Activated CD4-positive, alpha-beta T cell treated with anti-CD3 and anti-CD28 coated beads for 36 hours (primary cell): Measurements from ENCODE around the gene NRIP1. TPM values are rescaled to one million over a fixed set of nuclear protein-coding genes. Genes with fewer than 3 reads are reported as not detected.

Experiments used
- ATAC-seq: fragments of 200-7000 bp; cut with Tn5 transposase; one replicate; pipeline ENCODE4 v1.10.0; 2021; ENCODE audit warnings: mild to moderate bottlenecking, moderate library complexity
- CTCF ChIA-PET: fragments of 350-600 bp; sonication (Branson Sonifier 250); formaldehyde crosslinking; loops from one replicate; lab custom pipeline; 2021; ENCODE audit warnings: antibody characterized with exemption; lab: Charles Lee
- POLR2A ChIA-PET: fragments of 350-600 bp; sonication (Branson Sonifier 250); formaldehyde crosslinking; loops from one replicate; lab custom pipeline; 2021; ENCODE audit warnings: antibody characterized with exemption, inconsistent platforms; lab: Charles Lee
- DNase-seq: peaks from one replicate; pipeline ENCODE4 v3.0.0-alpha.2; 2020
- H3K27ac Mint-ChIP-seq: one replicate; pipeline ENCODE4 v1.8.0; 2021; ENCODE audit warnings: mixed read lengths
- H3K27me3 Mint-ChIP-seq: one replicate; pipeline ENCODE4 v1.8.0; 2021; ENCODE audit warnings: mixed read lengths
- H3K36me3 Mint-ChIP-seq: one replicate; pipeline ENCODE4 v1.8.0; 2021; ENCODE audit warnings: low read depth, mixed read lengths
- H3K4me1 Mint-ChIP-seq: one replicate; pipeline ENCODE4 v1.8.0; 2021; ENCODE audit warnings: mixed read lengths
- H3K4me3 Mint-ChIP-seq: one replicate; pipeline ENCODE4 v1.8.0; 2021; ENCODE audit warnings: mild to moderate bottlenecking, moderate library complexity, mixed read lengths
- H3K9me3 Mint-ChIP-seq: one replicate; pipeline ENCODE4 v1.8.0; 2021; ENCODE audit warnings: low read depth, mixed read lengths
- intact Hi-C, 2 experiments: fragments of 100-400 bp; cut with DNase I in 1 of 2; cut with micrococcal nuclease in 1 of 2; formaldehyde crosslinking; loops; one replicate each; pipeline versions ENCODE4 v1.14.2 to v1.15.1; 2022 to 2024; cut with DNase I, micrococcal nuclease
- total RNA-seq, 2 experiments: library from RNA; stranded (reverse); gene quantifications; one replicate each; pipeline ENCODE4 v1.2.3, GENCODE V29; 2021

NRIP1 gene
- total RNA-seq, 2 experiments from 2014 or later, result 7.3 to 7.7 TPM

DNA sequence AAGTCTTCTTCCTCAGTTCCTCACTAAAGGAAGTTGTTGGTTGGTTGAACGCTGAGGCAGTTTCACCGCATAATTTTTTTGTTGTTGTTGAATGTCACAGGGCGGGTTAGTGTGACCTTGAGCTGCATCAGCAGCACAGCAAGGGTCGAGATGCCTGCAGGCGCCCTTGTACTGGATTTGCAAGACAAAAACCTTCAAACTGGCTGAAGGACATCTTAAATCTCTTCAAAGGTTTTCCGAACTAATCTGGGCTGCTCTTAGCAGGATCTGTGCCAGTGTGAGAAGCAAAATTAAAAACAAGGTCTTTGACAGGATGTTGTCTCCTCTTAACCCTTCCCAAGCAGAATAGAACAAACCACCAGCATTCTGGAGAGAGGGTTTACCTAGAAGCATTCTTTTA lies 59.4 kb downstream of the NRIP1 start:
- POLR2A ChIA-PET, result no interaction called here
- ATAC-seq (peak; percentile 59), DNase-seq (peak; percentile 24)
- peaks cover 12% of the 10 kb centered on the region for H3K36me3 Mint-ChIP-seq
- peak overlapping the region; percentile 80 for H3K27ac Mint-ChIP-seq
- peaks cover 58% of the 10 kb centered on the region for H3K4me1 Mint-ChIP-seq
- CTCF ChIA-PET, result interaction anchor here (0.9 kb wide), 1 partner anchor 43 kb away, joined by 4 read pairs; no protein-coding TSS in a partner anchor
- peak overlapping the region; percentile 62 for H3K4me3 Mint-ChIP-seq
- H3K9me3 Mint-ChIP-seq, result peaks cover 5% of the 10 kb centered on the region
- no peaks in the 10 kb centered on the region for H3K27me3 Mint-ChIP-seq
- intact Hi-C loops, result no loop called here

DNA sequence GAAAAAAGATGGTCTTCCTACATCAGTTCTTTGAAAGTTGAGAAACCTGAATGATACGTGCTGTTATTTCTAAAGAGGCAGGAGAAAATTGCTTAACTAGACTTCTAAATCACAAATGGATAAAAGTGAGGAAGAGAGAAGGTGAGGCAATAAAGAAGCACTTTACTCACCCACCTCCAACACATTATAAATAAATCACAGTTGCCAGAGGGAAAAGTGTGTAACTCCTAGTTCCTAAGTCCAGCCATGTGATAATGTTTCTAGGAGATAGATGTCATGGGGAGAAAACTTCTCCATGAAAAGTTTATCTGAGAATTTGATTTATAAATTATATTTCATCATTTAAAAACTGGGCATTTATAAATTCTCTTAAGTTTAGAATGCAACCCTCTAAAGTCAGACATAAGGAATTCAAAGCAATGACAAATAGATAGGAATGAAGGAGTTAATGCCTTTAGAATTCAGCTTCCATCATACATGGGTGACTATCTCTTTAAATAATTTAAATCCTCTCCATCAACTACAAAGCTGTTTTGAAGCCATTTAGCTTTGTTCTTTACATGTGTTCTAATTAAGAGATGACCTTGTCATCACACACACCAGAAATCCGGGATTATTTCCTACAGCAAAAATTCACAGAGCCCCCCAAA lies 60.0 kb downstream of the NRIP1 start:
- ATAC-seq (no peak), DNase-seq (no peak)
- H3K4me1 Mint-ChIP-seq, result peaks cover 59% of the 10 kb centered on the region
- CTCF ChIA-PET, result interaction anchor here (0.9 kb wide), 1 partner anchor 43 kb away, joined by 4 read pairs; no protein-coding TSS in a partner anchor
- intact Hi-C loops, result no loop called here
- H3K36me3 Mint-ChIP-seq, result peaks cover 12% of the 10 kb centered on the region
- H3K4me3 Mint-ChIP-seq, result peak overlapping the region; percentile 62
- H3K27ac Mint-ChIP-seq, result peak overlapping the region; percentile 80
- POLR2A ChIA-PET, result no interaction called here
- no peaks in the 10 kb centered on the region for H3K27me3 Mint-ChIP-seq
- H3K9me3 Mint-ChIP-seq, result peaks cover 5% of the 10 kb centered on the region

DNA sequence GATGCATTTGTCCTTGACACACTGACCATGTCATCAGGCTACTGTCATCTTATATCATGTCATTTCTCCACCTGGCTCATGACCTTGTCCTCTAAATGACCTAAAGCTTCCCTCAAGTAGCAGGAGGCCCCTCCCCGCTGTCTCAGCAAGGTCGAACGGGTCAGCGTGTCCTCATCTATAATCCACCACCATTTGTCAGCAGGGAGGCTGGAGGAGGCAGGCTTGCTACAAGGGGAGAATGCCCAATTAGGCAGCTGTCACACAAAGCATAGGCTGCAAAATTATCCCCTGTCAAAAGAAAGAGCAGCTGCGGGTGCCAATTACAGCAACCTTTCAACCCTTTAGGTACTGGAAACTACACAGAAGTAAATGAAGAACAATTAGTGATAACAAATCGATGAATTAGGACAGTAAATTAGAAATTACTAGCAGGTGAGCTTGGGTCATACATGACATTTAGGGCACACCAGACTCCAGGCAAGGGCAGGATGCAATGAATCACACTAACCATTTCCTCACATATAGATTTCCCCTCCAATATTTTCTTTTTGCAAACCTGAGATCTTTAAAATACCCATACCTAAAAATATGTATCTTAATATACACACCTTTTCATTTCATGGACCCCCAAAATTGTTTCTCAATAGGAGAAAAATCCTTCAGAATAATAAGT lies 61.2 kb downstream of the NRIP1 start:
- ChIA-PET POLR2A (interaction anchor here (1.1 kb wide), 1 partner anchor 48 kb away, joined by 4 read pairs; no protein-coding TSS in a partner anchor), CTCF (interaction anchor here (0.6 kb wide), 1 partner anchor 719 kb away, joined by 3 read pairs; no protein-coding TSS in a partner anchor)
- H3K9me3 Mint-ChIP-seq, result peaks cover 5% of the 10 kb centered on the region
- intact Hi-C loops, result no loop called here
- peaks cover 10% of the 10 kb centered on the region for H3K36me3 Mint-ChIP-seq
- no peak for DNase-seq
- H3K27ac Mint-ChIP-seq, result peak overlapping the region; percentile 40
- peaks cover 54% of the 10 kb centered on the region for H3K4me1 Mint-ChIP-seq
- H3K27me3 Mint-ChIP-seq, result no peaks in the 10 kb centered on the region
- H3K4me3 Mint-ChIP-seq, result no peak overlapping the region
- no peak for ATAC-seq

- POLR2A ChIA-PET, result interaction anchor here (1.1 kb wide), 1 partner anchor 50 kb away, joined by 4 read pairs; no protein-coding TSS in a partner anchor
- no peak for DNase-seq
- peak; percentile 48 for ATAC-seq
- H3K4me1 Mint-ChIP-seq, result peaks cover 50% of the 10 kb centered on the region
- intact Hi-C loops, result no loop called here
- H3K4me3 Mint-ChIP-seq, result no peak overlapping the region
- no peaks in the 10 kb centered on the region for H3K27me3 Mint-ChIP-seq
- H3K36me3 Mint-ChIP-seq, result peaks cover 2% of the 10 kb centered on the region
- CTCF ChIA-PET, result no interaction called here
- no peak overlapping the region for H3K27ac Mint-ChIP-seq
- no peaks in the 10 kb centered on the region for H3K9me3 Mint-ChIP-seq
These were observed 62.8 kb downstream of the NRIP1 start for GRCh38 chr21:15001857-15002606.

- Mint-ChIP-seq H3K4me1 (peaks cover 45% of the 10 kb centered on the region), H3K27ac (no peak overlapping the region), H3K36me3 (no peaks in the 10 kb centered on the region), H3K9me3 (no peaks in the 10 kb centered on the region), H3K4me3 (no peak overlapping the region), H3K27me3 (no peaks in the 10 kb centered on the region)
- ChIA-PET CTCF (no interaction called here), POLR2A (no interaction called here)
- intact Hi-C loops, result no loop called here
- DNase-seq, result no peak
- ATAC-seq, result no peak
These were observed 63.7 kb downstream of the NRIP1 start for GRCh38 chr21:15001113-15001512.

DNA sequence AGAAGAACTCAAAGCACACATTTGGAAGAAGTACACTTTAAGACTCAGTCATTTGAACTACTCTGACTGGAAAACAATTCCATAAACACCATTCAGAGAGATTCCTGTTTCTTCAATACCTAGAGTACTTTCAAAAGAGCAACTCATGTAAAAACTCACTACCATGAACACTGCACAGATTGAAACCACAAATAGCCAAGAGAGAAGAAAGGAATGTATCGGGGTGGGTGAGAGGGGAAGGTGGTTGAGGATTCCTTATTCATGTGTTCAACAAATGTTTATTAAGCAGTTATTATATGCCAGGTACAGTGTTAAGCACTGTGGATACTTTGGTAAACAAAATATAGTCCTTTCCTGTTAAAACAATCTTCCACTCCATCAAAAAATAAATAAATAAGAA lies 64.7 kb downstream of the NRIP1 start:
- Mint-ChIP-seq H3K4me3 (no peak overlapping the region), H3K4me1 (peaks cover 37% of the 10 kb centered on the region), H3K36me3 (no peaks in the 10 kb centered on the region), H3K9me3 (no peaks in the 10 kb centered on the region), H3K27ac (no peak overlapping the region), H3K27me3 (no peaks in the 10 kb centered on the region)
- DNase-seq (no peak), ATAC-seq (no peak)
- ChIA-PET POLR2A (no interaction called here), CTCF (no interaction called here)
- intact Hi-C loops, result no loop called here

- no peaks in the 10 kb centered on the region for H3K9me3 Mint-ChIP-seq
- DNase-seq (no peak), ATAC-seq (no peak)
- H3K4me1 Mint-ChIP-seq, result peaks cover 29% of the 10 kb centered on the region
- no peak overlapping the region for H3K27ac Mint-ChIP-seq
- no peaks in the 10 kb centered on the region for H3K36me3 Mint-ChIP-seq
- intact Hi-C loops, result no loop called here
- ChIA-PET POLR2A (no interaction called here), CTCF (interaction anchor here (0.9 to 1.1 kb wide), 2 partner anchors 8 to 48 kb away, joined by 3 read pairs; no protein-coding TSS in a partner anchor)
- no peaks in the 10 kb centered on the region for H3K27me3 Mint-ChIP-seq
- no peak overlapping the region for H3K4me3 Mint-ChIP-seq
These were observed 66.0 kb downstream of the NRIP1 start for GRCh38 chr21:14998784-14999183.

DNA sequence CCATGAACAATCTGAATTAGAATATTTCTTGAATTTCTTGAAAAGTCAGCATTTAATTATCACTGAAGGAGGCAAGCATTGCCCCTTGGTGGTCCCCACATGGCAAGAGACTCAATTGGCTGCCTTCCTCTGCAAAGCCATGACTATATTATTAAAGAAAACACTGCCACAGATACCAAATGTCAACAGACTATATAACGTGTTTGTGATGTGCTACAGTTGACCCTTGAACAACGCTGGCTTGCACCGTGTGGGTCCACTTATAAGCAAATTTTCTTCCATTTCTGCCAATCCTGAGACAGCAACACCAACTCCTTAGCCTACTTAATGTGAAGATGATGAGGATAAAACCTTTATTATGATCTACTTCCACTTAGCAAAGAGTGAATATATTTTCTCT lies 66.5 kb downstream of the NRIP1 start:
- ChIA-PET POLR2A (no interaction called here), CTCF (interaction anchor here (0.9 to 1.5 kb wide), 3 partner anchors 7 to 48 kb away, joined by 3 to 4 read pairs (median 3); no protein-coding TSS in a partner anchor)
- Mint-ChIP-seq H3K27ac (no peak overlapping the region), H3K4me1 (peaks cover 24% of the 10 kb centered on the region), H3K27me3 (no peaks in the 10 kb centered on the region), H3K36me3 (no peaks in the 10 kb centered on the region), H3K4me3 (no peak overlapping the region), H3K9me3 (no peaks in the 10 kb centered on the region)
- no peak for DNase-seq
- intact Hi-C loops, result no loop called here
- no peak for ATAC-seq

- DNase-seq (no peak), ATAC-seq (no peak)
- H3K36me3 Mint-ChIP-seq, result peaks cover 2% of the 10 kb centered on the region
- no peaks in the 10 kb centered on the region for H3K27me3 Mint-ChIP-seq
- no peak overlapping the region for H3K27ac Mint-ChIP-seq
- CTCF ChIA-PET, result no interaction called here
- peaks cover 23% of the 10 kb centered on the region for H3K4me1 Mint-ChIP-seq
- intact Hi-C loops, result no loop called here
- POLR2A ChIA-PET, result no interaction called here
- H3K4me3 Mint-ChIP-seq, result no peak overlapping the region
- no peaks in the 10 kb centered on the region for H3K9me3 Mint-ChIP-seq
These were observed 68.9 kb downstream of the NRIP1 start for GRCh38 chr21:14995695-14996490.

DNA sequence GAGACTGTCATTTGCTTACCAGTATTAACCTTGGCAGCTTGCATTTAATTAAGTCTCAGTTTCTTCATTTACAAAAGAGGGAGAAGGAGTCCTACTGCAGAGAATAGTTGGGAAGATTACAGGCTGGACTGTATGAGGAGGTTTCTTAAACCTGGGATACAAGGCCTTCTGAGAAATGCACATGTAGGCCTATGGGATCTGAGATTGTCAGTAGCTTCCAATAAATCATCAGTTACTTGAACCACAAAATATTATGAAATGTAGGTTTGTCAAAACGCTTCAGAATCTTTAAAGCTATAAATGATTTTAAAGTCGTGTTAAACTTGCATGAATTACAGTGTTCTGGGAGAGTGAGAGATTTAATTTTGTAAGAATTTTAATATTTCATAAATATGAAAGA lies 69.6 kb downstream of the NRIP1 start:
- ChIA-PET POLR2A (no interaction called here), CTCF (interaction anchor here (0.6 kb wide), 1 partner anchor 86 kb away, joined by 3 read pairs; no protein-coding TSS in a partner anchor)
- H3K27me3 Mint-ChIP-seq, result no peaks in the 10 kb centered on the region
- intact Hi-C loops, result no loop called here
- H3K9me3 Mint-ChIP-seq, result no peaks in the 10 kb centered on the region
- peaks cover 26% of the 10 kb centered on the region for H3K4me1 Mint-ChIP-seq
- DNase-seq (no peak), ATAC-seq (no peak)
- peaks cover 5% of the 10 kb centered on the region for H3K36me3 Mint-ChIP-seq
- H3K4me3 Mint-ChIP-seq, result no peak overlapping the region
- no peak overlapping the region for H3K27ac Mint-ChIP-seq

DNA sequence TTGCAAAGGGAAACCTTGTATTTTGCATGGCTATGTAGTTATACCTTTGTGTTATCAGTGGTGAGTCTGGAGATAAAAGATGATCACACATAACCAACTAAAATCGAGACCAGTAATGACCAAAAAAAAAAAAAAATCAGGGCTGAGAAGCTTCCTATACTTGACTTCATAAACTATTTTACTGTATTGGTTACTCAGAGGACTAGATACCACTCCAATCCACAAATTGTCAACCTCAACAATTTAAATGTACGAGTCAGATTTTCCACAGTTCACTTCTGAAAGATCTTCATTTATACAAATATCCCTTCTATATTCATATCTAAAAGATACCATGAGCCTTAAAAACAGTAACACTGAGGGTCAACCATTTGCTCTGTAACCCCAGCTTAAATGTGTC lies 71.7 kb downstream of the NRIP1 start:
- POLR2A ChIA-PET, result no interaction called here
- no peak overlapping the region for H3K4me3 Mint-ChIP-seq
- intact Hi-C loops, result no loop called here
- peaks cover 26% of the 10 kb centered on the region for H3K4me1 Mint-ChIP-seq
- no peaks in the 10 kb centered on the region for H3K27me3 Mint-ChIP-seq
- CTCF ChIA-PET, result interaction anchor here (0.7 kb wide), 1 partner anchor 14 kb away, joined by 3 read pairs; no protein-coding TSS in a partner anchor
- no peaks in the 10 kb centered on the region for H3K9me3 Mint-ChIP-seq
- H3K27ac Mint-ChIP-seq, result no peak overlapping the region
- peak; percentile 19 for ATAC-seq
- peaks cover 13% of the 10 kb centered on the region for H3K36me3 Mint-ChIP-seq
- no peak for DNase-seq
